ENCODE results near the gene TMEM108.

Gene TMEM108

GRCh38 chr3:133376810-133377209 lies 338.6 kb downstream of the TMEM108 start:
- no peak overlapping the region for H3K4me3 ChIP-seq (ENCODE audit: control insufficient read depth, low read depth, low read length)
- peak; percentile 8 for DNase-seq (ENCODE audit: low read depth)
- no peak for TF ChIP-seq CTCF (conservative IDR thresholded peaks at IDR 0.05; ENCODE audit: control insufficient read depth, insufficient read depth, low read depth, low read length)

- no peak overlapping the region for H3K4me3 ChIP-seq (ENCODE audit: control insufficient read depth, low read depth, low read length)
- peak; percentile 52 for DNase-seq (ENCODE audit: low read depth)
- TF ChIP-seq CTCF (conservative IDR thresholded peaks at IDR 0.05; ENCODE audit: control insufficient read depth, insufficient read depth, low read depth, low read length) = peak; percentile 47
Observed at GRCh38 chr3:133377396-133377795, 339.2 kb downstream of the TMEM108 start.

- DNase-seq (ENCODE audit: low read depth) = no peak
- TF ChIP-seq CTCF (conservative IDR thresholded peaks at IDR 0.05; ENCODE audit: control insufficient read depth, insufficient read depth, low read depth, low read length) = no peak
- no peak overlapping the region for H3K4me3 ChIP-seq (ENCODE audit: control insufficient read depth, low read depth, low read length)
Observed at GRCh38 chr3:133379926-133380325, 341.7 kb downstream of the TMEM108 start.

- no peak for TF ChIP-seq CTCF (conservative IDR thresholded peaks at IDR 0.05; ENCODE audit: control insufficient read depth, insufficient read depth, low read depth, low read length)
- no peak overlapping the region for H3K4me3 ChIP-seq (ENCODE audit: control insufficient read depth, low read depth, low read length)
- no peak for DNase-seq (ENCODE audit: low read depth)
Observed at GRCh38 chr3:133380481-133381225, 342.5 kb downstream of the TMEM108 start.

- no peak overlapping the region for H3K4me3 ChIP-seq (ENCODE audit: control insufficient read depth, low read depth, low read length)
- TF ChIP-seq CTCF (conservative IDR thresholded peaks at IDR 0.05; ENCODE audit: control insufficient read depth, insufficient read depth, low read depth, low read length) = no peak
- DNase-seq (ENCODE audit: low read depth) = no peak
Observed at GRCh38 chr3:133381346-133382109, 343.3 kb downstream of the TMEM108 start.

- no peak for DNase-seq (ENCODE audit: low read depth)
- H3K4me3 ChIP-seq (ENCODE audit: control insufficient read depth, low read depth, low read length) = no peak overlapping the region
- TF ChIP-seq CTCF (conservative IDR thresholded peaks at IDR 0.05; ENCODE audit: control insufficient read depth, insufficient read depth, low read depth, low read length) = no peak
Observed at GRCh38 chr3:133383175-133383574, 345.0 kb downstream of the TMEM108 start.

Data from fibroblast of mammary gland (primary cell).